CD4-positive, alpha-beta T cell treated with Interleukin-21 for 1 hour (primary cell): ENCODE measurements around the gene PSG2.
"Not testable (repeated sequence)": the region's sequence is repeated elsewhere in the genome, so short reads cannot be mapped to it uniquely, and the experiment has no call there.

Experiments
- DNase-seq: peaks from one replicate; pipeline ENCODE4 v3.0.0-alpha.2; 2020

Gene PSG2

DNA sequence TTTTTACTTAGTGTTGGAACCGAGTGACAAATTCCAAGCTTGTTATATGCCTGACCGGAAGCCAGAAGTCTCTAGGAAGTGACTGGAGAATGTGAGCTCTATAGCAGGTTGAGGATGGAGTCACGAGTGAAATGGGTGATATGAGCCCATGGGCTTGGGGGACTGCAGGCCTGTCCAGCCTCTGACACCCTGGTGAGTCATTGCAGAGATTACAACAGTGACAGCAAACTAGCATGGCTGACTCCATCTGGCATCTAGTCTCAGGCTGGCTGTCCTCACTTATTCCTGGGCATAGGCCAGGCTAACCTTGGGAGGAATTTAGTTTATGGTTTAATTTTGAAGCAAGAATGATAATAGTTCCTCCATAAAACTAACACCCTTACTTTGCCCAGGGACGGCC, 4.6 kb downstream of the PSG2 start:
- not testable (repeated sequence) for DNase-seq

DNA sequence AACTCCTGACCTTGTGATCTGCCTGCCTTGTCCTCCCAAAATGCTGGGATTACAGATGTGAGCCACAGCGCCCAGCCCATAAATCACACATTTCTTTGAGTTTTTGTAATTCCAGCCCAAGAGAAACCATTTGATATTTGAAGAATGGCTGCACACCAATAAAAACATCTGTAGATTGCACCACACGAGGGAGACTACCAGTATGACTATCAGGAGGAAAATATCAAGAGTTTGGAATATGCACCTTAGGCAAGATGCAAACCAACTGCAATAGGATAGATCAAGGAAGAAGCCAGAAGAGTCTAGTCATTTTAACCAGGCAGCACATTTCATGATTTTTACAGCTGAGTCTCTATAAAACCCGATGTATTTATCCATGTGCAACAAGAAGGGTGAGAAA, 20.1 kb downstream of the PSG2 start:
- DNase-seq, result not testable (repeated sequence)

DNA sequence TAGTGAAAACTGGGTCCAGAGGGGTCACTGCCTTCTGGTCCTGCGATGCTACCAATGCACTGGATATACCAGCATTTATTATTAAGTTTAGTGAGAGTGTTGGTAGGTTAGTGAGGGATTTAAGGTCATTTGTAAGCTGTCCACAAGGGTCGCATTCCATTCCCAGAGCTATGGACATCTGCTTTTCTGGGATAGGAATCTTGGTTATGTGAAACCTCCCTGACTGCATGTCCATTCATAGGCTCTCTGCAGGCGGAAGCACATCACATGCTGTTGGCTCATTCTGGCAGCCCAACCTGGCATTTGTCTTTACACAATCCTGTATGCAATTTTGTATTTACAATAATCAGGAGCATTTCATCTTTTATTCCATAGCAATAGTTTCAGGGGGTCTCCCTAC, 21.2 kb downstream of the PSG2 start:
- not testable (repeated sequence) for DNase-seq

GRCh38 chr19:43060254-43060653, 22.2 kb downstream of the PSG2 start:
- not testable (repeated sequence) for DNase-seq

DNA sequence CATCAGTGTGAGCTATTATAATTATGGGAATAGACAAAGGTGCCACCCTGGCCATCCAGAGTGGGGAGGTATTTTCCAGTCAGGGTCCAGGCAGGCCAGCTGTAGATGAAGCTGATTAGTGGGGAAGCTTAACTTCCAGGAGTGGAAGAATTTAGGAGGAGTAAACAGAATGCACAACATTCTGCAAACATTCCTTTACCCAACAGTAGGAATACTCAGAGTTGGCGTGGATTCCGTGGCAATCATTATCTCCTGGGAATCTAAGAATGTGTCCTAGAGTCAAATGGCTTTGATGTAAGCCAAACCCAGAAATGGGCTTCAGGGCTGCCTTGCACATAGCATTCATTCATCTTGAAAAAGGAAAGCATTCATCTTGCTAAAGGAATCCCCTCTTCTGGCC, 23.0 kb downstream of the PSG2 start:
- not testable (repeated sequence) for DNase-seq

DNA sequence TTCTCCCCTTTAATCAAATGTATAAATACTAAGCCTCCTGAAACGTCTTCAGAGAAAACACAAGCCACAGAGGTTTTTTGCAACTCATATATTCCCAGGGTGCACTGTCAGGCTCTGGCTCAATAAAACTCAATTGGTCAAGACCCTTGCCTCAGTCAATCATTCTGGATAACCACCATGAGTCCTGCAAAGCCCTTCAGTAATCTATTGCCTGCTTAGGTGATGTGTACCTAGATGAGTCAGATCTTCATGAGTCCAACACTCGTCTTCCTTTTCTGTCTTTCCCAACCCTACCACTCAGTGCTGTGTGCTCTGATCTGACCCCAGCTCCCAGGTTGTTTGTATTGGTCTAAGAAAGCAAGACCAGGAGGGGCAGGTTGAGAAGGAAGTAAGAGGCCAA, 24.1 kb downstream of the PSG2 start:
- DNase-seq, result not testable (repeated sequence)

- DNase-seq, result not testable (repeated sequence)
These were observed 34.5 kb downstream of the PSG2 start for GRCh38 chr19:43047966-43048365.

- not testable (repeated sequence) for DNase-seq
These were observed 35.9 kb downstream of the PSG2 start for GRCh38 chr19:43046578-43046977.

DNA sequence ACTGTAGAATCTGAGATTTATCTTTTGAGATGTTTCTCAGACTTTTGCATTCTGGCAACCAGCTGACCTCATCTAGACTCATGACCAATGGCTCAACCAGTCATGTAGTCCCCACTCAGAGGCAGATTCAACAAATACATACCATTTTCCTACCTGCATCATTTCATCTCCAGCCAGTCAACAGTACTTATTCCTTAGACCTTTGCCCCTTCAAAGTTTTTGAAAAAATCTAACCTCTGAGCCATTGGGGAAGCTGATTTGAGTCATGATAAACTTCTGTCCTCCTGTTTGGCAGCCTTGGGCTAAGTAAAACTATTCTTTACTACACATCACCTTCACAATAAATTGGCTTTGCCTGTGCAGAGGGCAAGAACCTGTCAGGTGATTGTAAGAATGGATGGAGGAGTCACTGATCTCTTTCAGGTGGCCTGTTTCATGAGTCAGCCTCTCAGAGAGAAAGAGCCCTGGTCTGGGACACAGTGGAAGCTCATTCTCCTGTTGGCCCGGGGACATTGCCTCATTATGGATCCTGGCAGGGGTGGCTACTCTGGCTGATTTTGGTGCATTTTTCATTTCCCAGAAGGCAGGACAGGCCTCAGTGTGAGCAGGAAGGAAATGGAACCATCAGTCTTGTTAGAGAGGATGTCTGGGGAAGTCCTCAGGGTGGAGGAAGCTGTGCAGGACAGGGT, 38.9 kb downstream of the PSG2 start:
- DNase-seq, result not testable (repeated sequence)

DNA sequence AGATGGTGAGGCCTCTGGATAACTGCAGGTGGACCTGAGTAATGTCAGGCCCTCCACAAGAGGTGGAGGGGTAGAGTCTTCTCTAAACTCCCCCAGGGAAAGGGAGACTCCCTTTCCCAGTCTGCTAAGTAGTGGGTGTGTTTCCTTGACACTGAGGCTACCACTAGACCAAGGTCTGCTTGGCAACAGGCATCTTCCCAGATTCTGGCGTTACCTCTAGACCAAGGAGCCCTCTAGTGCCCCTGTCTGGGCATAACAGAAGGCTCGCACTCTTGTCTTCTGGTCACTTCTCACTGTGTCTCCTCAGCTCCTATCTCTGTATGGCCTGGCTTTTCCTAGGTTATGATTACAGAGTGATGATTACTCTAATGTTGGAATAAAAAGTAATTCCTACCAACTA, 50.9 kb downstream of the PSG2 start:
- DNase-seq, result not testable (repeated sequence)

DNA sequence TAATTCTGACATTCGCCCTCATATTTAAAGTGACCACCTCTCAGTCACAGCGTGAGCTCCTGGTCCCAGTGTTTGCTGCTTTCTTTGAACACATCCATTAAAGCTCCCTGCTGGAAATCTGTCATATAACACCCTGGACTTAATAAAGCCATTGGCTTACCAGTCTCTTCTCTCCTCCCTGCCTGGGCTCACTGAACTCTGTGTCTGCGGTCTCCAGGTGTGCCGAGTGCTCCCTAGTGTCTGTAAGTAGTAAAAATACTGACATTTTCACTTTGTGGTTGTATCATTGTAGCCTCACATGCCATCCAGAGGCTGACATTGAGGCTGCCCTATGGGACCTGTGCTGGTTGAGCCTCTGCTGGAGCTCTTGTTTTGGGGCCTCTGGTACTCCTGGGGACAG, 53.6 kb downstream of the PSG2 start:
- DNase-seq, result no peak

DNA sequence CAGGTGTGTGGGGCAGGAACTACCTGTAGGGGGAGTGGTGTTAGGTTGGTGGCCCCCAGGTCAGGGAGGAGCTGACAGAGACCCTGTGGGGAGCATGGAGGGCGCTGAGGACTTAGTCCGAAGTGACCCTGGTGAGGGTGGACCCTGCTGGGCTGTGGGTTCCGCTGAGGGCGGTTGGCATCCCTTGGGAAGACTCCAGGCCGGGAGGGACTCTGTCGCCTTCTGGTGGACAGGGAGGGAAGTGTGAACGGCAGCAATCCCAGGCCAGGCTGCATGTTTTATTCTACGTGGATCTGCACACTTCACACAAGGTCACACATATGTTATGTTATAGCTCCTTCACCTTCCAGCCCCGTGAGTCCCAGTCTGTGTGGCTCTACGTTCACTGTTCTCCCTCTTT, 54.5 kb downstream of the PSG2 start:
- not testable (repeated sequence) for DNase-seq

DNA sequence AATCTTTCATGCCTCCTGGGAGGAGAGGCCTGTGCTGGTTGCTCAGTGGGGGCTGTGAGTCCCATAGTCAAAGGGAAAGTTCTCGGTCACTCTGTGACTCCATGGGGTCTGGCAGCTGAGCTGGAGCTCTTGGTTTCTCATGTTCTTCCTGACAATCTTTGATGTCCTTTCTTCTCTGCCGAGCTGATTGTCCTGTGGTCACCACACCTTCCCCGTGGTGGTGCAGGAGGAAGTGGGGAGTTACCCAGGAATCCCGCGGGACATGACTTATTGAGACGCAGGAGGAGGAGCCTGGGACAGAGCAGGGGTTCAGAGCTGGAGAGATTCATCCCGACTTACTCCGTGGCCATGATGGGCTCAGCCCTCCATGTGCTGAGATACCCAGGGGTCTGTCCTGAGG, 55.4 kb downstream of the PSG2 start:
- DNase-seq, result not testable (repeated sequence)

GRCh38 chr19:43026369-43026768, 56.1 kb downstream of the PSG2 start, which contains the start of gene PSG11:
Gene PSG11, minus strand, starts transcription at chr19:43026469. Its CDS starts 97 bp downstream, at chr19:43026372.
- DNase-seq, result not testable (repeated sequence)

- DNase-seq, result not testable (repeated sequence)
These were observed 60.4 kb downstream of the PSG2 start for GRCh38 chr19:43022098-43022497.

- not testable (repeated sequence) for DNase-seq
These were observed 60.9 kb downstream of the PSG2 start for GRCh38 chr19:43021629-43022028.

- DNase-seq, result not testable (repeated sequence)
These were observed 62.9 kb downstream of the PSG2 start for GRCh38 chr19:43019588-43019987.
